Activated T-helper 9 cell treated with anti-CD3 and anti-CD28 coated beads, Interleukin-2, amount 50 U/mL, for 16 hours (primary cell): ENCODE measurements around the gene NR2F1-AS1.
"Not testable (repeated sequence)": the region's sequence is repeated elsewhere in the genome, so short reads cannot be mapped to it uniquely, and the experiment has no call there.

Source experiments
- DNase-seq: peaks from one replicate; pipeline ENCODE4 v3.0.0-alpha.2; 2020; ENCODE audit warnings: low read depth

Gene NR2F1-AS1

DNA sequence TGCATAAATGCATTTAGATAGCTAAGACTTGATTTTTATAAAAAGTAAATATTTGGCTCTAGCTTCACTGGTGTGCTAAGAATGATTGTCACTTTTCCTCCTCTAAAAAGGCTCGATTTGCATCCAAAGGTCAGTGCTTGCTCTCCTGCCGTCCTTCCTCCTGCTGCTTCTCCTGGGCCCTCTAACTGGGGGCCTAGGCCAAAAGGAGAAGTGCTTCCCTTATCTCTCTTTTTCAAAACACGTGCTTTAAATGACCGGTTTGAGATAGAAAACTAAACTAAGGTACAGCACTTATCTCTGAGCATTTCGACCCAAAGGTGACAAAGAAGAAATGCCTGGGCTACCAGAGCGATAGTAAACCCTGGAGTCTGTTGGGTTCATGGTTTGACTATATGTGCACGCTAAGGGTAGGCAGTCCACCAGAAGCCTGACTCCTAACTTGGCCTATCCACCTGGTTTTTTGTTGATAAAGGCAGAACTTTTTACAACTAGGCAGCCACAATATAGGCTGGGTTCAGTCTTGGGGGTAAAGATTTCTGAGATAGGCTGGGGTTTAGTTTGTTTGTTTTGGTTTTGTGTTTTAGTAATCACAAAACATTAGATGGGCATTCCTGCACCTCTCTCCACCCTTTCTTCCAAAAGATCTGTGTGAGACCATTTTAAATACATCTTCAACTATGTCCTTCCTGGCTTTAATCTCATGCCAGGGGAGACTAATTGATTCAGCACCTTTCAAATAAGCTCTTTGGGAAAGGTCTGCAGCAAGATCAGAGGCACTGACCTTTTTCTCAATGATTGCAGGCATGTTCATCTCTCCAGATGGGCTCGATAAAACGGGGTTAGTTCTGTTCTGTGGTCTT is 3.8 kb downstream of the NR2F1-AS1 start:
- no peak for DNase-seq

DNA sequence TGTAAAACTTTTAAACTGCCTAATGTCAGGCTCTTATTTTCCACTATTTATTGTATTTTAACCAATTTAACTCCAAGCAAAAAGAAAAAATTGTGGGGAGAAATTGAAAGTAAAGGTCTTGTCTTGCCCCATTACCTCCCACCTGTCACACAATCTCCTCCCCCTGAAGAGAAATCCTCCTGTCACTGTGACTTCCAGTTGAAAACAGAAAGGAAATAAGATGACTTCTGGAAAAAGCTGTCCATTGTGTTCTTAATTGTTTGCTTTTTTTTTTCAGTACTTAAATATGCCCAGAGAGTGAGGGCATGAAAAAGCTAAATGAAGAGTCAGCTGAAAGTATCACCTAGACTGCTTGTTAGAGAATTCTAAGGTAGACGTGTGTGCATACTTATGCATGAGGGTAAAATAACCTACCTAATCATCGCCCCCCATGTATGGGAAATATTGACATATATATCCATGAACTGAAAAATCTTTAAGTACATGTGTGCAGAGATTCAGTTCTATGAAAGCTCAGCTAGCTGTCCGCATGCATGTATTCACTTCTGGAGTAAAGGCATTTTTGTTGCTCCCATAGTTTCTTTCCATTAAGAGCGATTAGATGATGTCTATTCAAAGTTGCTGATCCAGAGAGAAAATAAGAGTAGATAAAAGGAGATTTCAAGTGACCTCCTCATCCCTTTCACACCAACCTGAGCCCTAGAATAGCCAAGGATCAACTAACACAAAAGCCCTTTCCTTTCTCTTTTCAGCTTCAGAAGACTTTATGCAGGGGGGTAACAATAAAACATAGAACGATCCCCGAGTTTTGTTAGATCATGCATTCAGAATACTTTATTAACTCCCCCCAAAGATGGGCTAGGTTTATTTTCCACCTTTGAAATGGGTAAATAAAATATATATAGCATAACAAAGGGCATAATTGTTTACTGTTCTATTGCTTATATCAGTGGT is 5.3 kb downstream of the NR2F1-AS1 start:
- no peak for DNase-seq

DNA sequence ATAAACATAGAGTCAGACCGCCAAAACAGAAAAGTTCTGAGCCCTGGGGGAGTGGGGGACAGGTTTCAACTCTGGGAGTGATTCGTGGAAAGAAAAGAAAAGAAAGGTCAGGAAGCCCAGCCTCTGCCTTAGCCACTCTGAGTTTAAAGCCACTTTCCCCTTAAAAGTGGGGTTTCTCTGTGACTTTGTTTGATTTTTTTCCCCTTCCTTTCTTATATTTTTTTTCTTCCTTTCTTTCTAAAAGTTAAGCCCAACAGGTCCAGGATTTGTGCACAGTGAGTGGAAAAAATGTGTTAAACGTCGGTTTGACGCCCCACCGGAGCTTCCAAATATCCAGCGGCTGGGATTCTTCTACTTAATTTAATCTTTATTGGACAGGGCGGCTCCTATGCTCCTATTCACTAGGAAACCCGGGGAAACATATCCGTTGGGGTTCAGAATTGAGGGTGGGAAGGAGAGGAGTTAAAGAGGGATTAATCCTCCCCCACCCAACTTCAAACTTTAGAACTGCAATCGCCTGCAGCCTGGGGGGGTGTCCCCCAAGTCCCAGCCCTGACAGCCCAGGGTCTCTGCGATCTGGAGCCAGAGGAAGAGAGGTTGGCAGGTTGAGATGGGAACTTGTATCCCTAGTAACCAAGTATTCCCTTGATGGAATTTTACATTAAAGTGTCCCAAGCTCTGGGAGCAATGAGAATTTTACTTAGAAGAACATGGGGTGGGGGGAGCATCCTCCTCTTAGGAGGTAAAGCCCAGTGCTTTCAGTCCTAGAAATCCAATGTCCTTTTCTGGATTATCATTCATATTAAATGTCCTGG is 6.3 kb downstream of the NR2F1-AS1 start:
- no peak for DNase-seq

DNA sequence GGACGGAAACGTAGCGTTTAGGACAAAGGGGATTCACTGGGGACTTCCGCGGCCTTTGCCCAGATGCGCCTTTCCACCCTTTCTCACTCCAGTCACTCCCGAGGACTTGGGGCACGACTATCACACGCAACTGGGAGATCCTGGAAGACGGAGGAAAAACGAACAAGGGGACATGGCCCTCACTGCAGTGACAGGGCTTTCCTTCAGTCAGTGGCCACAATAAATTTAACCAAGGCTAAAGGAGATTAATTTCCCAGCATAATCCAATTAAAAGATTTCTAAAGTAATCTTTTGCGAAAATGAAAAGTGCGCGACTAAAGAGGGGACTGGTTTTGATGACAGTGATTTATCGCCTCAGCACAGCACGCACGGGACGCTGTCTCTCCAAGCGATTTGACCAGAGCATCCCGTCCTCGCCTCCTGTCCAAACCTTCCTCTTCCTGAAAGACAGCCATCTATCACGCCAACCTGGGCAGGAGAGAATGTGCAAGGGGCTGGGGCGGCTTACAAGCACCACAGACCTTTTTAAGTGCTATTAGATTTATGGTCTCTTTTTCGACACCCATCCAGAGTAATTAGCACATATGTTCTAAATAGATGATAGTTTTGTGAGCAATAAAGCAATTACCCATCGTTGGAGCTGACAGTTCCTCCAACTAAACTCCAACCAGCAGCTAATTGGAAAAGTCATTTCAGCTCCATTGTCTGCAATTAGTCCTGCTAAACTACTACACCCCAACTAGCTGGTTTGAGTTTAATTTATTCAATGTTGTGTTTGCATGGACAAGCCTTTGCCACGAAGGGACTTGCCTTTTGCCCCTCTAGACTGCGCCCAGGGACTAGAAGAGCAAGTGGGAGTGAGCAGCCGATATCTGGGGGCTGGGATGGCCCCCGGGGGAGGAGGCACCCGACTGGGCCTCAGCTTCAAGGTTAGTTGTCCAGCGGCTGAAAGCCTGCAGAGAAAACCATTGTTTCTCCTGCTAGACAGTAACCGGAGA is 7.4 kb downstream of the NR2F1-AS1 start:
- DNase-seq = no peak

DNA sequence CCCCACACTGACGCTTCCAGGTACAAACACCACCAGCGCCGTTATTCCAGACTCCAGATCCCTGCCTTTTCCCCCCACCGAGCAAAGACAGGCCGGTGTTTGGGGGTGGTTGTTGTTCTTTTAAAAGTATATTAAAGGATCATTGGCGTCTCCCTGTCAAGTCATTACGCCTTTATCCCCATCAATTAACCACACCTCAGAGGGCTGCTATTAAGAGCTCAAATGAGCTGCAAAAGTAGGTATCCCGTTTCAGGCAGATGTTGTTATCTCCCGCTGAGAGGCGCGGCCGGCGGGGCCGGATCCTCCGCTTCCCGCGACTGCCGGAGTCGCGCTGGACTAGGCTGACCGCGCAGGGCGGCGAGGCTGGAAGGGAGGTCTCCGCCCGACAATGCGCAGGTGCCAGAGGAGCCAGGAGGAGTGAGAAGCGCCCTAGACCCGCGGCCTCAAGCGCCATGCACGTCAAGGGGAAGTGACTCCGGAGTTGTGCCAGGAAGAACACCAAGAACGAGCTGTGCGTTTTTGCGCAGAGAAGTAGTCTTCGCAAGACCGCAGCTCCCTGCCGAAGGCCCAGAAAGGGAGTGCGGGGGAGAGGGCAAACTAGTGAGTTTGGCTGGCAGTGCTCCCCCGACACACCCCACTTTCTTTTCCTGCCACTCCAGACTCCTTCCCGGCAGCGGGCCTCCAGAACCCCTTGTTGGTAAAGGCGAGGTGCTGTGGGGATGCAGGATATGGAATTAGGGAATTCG is 8.2 kb downstream of the NR2F1-AS1 start:
- no peak for DNase-seq

DNA sequence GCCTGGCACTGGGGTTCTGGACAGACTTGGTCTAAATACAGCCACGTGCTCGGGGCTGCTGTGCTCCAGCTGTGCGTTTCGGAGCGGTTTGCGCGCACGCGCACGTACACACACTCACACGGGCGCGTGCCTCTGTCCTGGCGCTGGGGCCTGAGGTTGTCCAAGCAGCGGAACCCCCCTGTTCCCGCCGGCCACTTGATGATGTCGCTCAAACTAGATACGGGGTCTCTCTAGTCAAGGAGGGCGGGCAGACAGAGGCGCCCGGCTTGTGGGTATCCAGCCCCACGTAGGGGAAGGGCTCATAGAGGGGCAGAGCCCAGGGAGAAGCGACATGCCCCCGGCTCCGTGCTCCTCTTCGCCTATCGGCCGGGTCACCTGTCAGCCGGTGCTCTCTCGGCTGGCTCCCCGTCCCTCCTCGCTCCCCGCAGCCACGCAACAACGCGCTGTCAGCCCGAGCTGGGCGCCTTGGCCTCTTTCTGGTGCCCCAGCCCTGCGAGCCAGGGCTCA is 8.9 kb downstream of the NR2F1-AS1 start:
- no peak for DNase-seq

DNA sequence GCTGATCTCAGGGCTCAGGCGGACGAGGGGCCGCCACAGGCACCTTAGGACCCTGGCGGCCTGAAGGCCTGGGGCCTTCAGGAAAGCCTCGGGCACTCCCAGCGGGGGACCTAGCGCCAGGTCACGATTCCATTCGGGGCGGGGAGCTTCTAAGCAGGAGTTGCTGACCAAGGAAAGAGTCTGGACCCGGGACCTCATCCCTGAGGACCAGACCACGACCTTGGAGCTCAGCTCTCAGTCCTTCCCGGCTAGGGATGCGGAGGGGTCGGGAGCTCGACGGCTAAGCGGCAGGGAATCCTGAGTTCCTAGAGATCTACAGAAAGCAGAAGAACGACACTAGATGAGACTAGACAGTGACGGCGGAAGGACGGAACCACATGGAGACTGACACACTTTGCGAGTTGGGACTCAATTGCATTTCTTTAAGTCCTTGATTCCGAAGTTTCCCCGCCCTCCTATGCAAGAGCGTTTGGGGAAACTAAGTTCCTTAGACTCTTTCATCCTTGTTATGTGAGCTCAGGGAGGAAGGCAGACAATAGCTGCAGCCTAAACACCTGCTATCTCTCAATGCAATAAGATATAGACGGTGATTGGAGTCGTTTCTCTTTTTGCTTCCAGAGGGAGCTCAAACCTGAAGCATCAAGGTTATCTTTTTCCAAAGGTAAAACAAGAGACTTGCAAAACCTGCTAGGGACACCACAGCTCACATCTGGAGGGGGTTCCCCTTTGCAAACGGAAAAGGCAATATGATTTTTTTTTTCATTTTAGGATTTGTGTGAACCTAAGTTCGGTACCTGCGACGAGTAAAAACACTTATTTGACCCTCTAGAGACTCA is 9.7 kb downstream of the NR2F1-AS1 start:
- no peak for DNase-seq

DNA sequence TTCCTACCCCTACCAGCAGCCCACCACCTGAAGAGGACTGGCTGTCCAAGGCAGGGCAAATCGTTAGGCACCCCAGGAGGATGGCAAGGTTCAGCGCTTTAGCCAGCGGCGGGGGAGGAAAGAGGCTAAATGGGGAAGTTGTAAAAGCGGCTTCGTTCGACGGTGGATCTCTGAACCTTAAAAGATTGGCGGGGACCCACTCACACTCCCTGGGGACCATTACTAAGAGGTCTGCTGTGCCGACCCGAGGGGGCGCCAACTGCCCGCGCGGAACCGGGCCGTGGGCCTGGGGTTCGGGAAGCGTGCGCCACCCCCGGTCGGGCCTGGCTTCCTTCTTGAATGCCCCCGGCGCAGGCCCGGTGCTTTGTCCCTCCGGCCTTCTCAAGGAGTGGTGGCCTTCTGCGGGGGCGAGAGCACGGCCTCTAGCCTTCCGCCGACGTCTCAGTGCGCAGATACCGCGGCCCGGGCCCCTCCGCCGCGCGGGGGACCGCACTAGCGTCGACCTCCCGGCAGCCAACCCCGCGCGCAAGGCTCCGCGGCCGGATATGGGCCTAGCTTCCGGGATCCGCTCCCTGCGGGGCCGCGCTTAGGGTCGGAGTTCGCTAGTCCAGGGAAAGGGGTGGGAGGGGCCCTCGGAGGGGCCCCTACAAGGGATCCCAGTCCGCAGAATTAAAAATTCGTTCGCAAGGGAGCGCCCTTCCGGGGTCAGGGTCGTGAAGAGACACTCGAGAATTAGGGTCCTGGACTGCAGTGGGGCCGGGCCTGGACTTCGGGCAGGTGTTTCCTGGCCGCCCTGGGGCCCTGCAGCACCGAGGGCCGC is 10.5 kb downstream of the NR2F1-AS1 start:
- DNase-seq = no peak

DNA sequence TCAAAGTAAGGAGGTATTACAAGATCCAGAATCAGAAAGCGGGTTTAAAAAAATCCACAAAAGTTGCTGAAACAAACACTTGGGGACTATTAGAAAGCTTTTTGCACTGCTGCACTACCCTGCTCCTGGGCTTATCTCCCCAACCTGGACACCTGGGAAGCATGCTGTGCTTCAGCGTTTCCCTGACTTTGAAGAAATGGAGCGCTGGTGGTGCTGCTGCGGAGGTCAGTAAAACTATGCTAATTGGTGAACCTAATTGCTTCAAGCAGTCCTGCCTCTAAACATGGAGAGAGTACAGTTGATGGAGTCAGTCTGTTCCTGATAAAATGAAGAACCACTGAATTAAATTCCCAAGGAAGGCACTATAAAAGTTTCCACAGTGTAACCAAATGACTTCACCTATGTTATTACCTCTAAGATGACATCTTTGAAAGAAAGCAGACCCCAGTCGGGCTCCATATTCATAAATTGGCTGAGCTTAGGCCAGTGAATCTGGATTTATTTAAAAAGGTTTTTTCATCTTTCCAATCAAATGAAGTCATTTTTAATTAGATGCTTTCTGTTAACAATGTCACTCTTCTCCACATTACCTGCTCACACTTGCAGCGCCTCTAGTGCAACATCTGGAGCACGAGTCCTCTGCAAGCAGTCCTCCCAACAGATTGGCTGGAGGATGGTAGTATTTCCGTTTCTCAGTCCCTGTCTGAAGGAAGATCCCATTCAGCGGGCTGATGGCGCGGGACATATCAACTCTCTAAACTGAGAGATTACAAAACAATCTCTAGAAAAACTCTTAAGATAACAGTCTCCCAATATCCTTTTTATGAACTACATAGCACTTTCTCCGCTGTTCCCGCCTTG is 11.5 kb downstream of the NR2F1-AS1 start:
- no peak for DNase-seq

DNA sequence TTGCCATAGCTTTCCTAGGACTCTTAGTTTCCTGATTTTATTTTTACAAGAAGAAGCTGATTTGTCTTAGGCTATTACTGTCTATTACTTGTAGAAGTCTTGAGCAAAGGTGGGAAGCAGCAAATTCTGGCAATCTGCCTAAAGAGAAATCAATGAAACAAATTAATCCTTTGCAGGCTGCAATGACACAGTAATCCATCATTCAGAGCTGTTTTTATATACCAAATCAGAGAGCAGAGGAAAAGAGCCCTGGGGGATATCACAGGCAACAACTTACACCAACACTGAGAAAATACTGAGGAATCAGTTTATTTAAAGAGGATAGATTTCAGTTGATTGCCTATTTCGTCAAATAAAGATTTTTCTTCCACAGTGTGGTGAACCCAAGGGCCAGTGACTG is 13.6 kb downstream of the NR2F1-AS1 start:
- DNase-seq = no peak

DNA sequence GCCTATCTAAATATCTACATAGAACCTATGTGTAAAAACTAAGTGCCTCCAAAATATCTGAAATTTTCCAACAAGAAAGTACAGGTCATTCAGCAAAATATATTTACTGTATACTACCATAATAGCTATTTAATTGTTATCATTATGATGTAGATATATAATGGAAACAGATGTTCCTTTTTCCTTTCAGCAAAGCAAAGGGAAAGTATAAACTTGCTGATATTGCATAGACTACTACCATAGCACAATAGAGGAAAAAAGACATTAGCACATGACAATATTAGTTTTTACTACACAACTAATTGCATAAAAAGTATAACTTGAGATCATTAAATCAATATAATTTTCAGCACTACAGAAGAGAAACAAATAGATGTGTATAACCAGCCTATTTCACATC is 14.9 kb downstream of the NR2F1-AS1 start:
- DNase-seq = no peak

DNA sequence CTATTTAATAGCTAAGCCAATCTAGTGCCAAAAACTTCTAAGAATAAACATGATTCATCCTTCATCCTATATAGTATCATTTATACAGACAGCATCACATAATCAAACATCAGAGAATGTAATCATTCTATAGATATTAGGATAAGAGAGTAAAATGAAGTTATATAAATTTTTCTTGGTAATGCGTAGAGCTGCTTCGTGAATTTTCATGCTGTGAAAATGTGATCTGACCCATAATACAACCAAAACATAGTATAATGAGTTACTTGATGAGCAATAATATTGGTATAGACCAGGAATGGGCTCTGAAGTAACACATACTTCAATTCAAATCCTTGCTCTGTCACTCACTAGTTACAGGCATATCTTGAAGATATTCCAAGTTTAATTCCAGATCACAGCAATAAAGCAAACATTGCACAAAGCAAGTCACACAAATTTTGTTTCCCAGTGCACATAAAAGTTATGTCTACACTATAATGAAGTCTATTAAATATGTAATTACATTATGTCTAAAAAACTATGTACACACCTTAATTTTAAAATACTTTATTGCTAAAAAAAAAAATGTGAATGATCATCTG is 23.9 kb downstream of the NR2F1-AS1 start:
- no peak for DNase-seq

DNA sequence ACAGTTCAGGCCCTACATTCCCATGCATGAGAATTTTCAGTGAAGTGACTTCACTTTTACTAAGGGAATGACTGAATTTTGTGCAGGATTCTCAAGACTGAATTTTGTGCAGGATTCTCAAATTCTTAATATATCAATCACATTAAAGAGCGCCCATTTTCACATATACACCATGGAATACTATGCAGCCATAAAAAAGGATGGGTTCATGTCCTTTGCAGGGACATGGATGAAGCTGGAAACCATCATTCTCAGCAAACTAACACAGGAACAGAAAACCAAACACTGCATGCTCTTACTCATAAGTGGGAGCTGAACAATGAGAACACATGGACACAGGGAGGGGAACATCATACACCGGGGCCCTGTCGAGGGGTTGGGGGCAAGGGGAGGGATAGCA is 31.4 kb downstream of the NR2F1-AS1 start:
- not testable (repeated sequence) for DNase-seq

DNA sequence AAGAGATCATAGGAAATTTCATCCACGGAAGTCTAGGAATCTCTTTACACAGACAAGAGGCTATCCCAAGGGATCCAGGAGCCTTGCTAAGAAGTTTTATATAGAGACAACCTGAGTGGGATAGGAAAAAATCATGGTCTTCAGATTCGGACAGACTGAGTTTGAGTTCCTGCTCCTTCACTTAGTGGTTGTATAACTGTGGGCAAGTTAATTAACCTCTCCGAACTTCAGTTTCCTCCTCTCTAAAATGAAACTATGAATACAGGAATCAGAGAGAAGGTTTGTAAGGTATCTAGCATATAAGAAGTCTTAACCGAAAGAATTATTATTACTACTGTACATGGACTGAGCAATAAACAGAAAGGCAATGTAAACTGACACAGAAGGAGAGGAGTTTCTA is 35.1 kb downstream of the NR2F1-AS1 start:
- no peak for DNase-seq

DNA sequence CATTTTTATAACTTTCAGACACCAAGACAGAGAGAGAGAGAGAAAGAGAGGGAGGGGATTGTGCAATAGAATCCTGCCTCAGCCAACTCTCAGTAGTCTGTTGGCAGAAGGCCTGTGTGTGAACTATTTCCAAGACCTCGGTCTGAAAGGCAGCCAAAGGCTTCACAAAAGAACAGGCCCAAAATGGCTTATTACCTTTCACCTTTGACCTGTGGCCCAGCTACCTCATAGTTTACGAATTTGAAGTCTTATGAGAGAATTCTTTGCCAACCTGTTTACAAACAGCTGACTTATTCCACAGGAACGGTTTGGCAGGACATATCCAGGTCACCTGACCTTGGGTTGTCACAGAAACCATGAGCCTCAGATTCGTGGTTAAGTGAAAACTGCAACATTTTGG is 48.6 kb downstream of the NR2F1-AS1 start:
- no peak for DNase-seq

DNA sequence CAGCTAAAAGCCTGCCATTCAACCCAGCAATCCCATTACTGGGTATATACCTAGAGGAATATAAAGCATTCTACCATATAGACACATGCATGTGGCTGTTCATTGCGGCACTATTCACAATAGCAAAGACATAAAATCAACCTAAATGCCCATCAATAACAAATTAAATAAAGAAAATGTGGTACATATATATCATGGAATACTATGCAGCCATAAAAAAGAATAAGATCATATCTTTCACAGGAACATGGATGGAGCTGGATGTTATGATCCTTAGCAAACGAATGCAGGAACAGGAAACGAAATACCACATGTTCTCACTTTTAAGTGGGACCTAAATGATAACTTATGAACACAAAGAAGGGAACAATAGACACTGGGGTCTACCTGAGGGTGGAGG is 59.2 kb downstream of the NR2F1-AS1 start:
- not testable (repeated sequence) for DNase-seq

DNA sequence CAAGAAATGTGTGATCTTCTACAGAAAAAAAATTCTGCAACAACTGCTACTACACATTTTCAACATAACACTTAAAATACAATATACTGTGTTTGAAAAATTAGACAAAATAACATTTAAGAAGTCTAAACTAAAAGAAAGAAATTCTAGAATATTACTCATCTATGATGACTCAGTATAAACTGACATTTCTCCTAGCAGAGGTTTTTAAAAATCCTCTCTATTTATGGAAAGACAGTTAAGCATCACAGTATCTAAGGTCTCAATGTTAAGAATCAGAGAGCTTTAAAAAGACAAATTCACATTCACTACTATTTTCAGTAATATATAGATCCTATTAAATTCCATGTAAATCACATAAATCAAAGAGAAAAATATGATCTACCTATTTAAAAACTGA is 61.3 kb downstream of the NR2F1-AS1 start:
- DNase-seq = no peak
